Hair follicular keratinocyte (primary cell): ENCODE data around the gene CLTCL1. TPM values are rescaled to one million over a fixed set of nuclear protein-coding genes. Genes with fewer than 3 reads are reported as not detected.

ENCODE experiments used
- total RNA-seq: library from RNA; depleted of rRNA; stranded (reverse); fragments of >200 nt; gene quantifications from 2 replicates; pipeline ENCODE4 v1.2.3, GENCODE V29; 2015

Gene CLTCL1
- total RNA-seq, result 10.4 and 19.3 TPM in 2 replicates

GRCh38 chr22:19291580-19292457 lies at the start of gene CLTCL1:
Gene CLTCL1, minus strand, starts transcription at chr22:19291719. Its CDS starts 78 bp downstream, at chr22:19291641.

GRCh38 chr22:19178657-19179496 lies 112.6 kb downstream of the CLTCL1 start, which contains the start of gene SLC25A1:
Gene SLC25A1, minus strand, starts transcription at chr22:19178736. Its CDS starts 63 bp downstream, at chr22:19178673.

GRCh38 chr22:19149991-19150390 lies 141.5 kb downstream of the CLTCL1 start, which contains the start of gene GSC2:
Gene GSC2, minus strand, starts transcription at chr22:19150292. Its CDS starts 9 bp downstream, at chr22:19150283.

GRCh38 chr22:19130959-19131684 lies 160.4 kb downstream of the CLTCL1 start, which contains the start of gene TSSK2:
Gene TSSK2, plus strand, starts transcription at chr22:19131308. Its CDS starts 92 bp downstream, at chr22:19131400.

Other genes with a start within 250 kb of the CLTCL1 start
- gene DGCR2, start 169.3 kb downstream of the CLTCL1 start, total RNA-seq, result 34.9 and 44.1 TPM in 2 replicates
- not detected in 2 replicates for gene TSSK2, start 160.4 kb downstream of the CLTCL1 start, total RNA-seq
- 19.8 and 23.9 TPM in 2 replicates for gene ESS2, start 147.1 kb downstream of the CLTCL1 start, total RNA-seq
- gene GSC2, start 141.4 kb downstream of the CLTCL1 start, total RNA-seq, result not detected in 2 replicates
- 182 and 189 TPM in 2 replicates for gene SLC25A1, start 113.0 kb downstream of the CLTCL1 start, total RNA-seq
- 17.7 and 17.8 TPM in 2 replicates for gene HIRA, start 140.0 kb upstream of the CLTCL1 start, total RNA-seq
- gene MRPL40, start 140.8 kb upstream of the CLTCL1 start, total RNA-seq, result 39.5 and 56.0 TPM in 2 replicates
- gene C22orf39, start 156.0 kb upstream of the CLTCL1 start, total RNA-seq, result 22.3 and 27.1 TPM in 2 replicates
- 39.7 and 65.1 TPM in 2 replicates for gene UFD1, start 187.5 kb upstream of the CLTCL1 start, total RNA-seq
- gene CDC45, start 188.2 kb upstream of the CLTCL1 start, total RNA-seq, result 13.1 and 42.6 TPM in 2 replicates
- gene CLDN5, start 232.7 kb upstream of the CLTCL1 start, total RNA-seq, result not detected in 2 replicates